ENCODE results near the gene PRC1.

GRCh38 chr15:90921887-90922286, 72.4 kb downstream of the PRC1 start:
- no peak for TF ChIP-seq CTCF (IDR thresholded peaks at IDR 0.05)
- TF ChIP-seq POLR2AphosphoS5 (IDR thresholded peaks at IDR 0.05): no peak
- no peak for TF ChIP-seq POLR2A (IDR thresholded peaks at IDR 0.05)

Data from breast epithelium (tissue), 3 donors.